H9 (cell line): ENCODE measurements around the gene PLSCR2. TPM values are rescaled to one million over a fixed set of nuclear protein-coding genes. Genes with fewer than 3 reads are reported as not detected.
"Not testable (repeated sequence)": the region's sequence is repeated elsewhere in the genome, so short reads cannot be mapped to it uniquely, and the experiment has no call there.

Experiments
- DNase-seq: peaks from one replicate; pipeline ENCODE4 v3.0.0-alpha.2; 2017
- H2AFZ ChIP-seq: one replicate; pipeline ENCODE4 v1.6.1; 2013; ENCODE audit warnings: mild to moderate bottlenecking, low read length, control low read depth, moderate library complexity
- H2AK5ac ChIP-seq: 2 replicates; pipeline ENCODE4 v1.6.1; 2013; ENCODE audit warnings: low read length, control low read depth, mixed read lengths; ENCODE audit not compliant: insufficient read length
- H2BK120ac ChIP-seq: one replicate; pipeline ENCODE4 v1.6.1; 2013; ENCODE audit warnings: low read depth, mild to moderate bottlenecking, low read length, control low read depth, inconsistent platforms; ENCODE audit not compliant: poor library complexity, severe bottlenecking
- H2BK12ac ChIP-seq: 2 replicates; pipeline ENCODE4 v1.6.1; 2013; ENCODE audit warnings: low read length, control low read depth, mixed read lengths, low read depth; ENCODE audit not compliant: insufficient read length
- H2BK15ac ChIP-seq: 2 replicates; pipeline ENCODE4 v1.6.1; 2013; ENCODE audit warnings: low read depth, low read length, control low read depth
- H2BK20ac ChIP-seq: one replicate; pipeline ENCODE4 v1.6.1; 2013; ENCODE audit warnings: low read depth, mild to moderate bottlenecking, low read length, control low read depth, inconsistent platforms; ENCODE audit not compliant: poor library complexity, severe bottlenecking
- H2BK5ac ChIP-seq: 2 replicates; pipeline ENCODE4 v1.6.1; 2013; ENCODE audit warnings: low read length, control low read depth, mixed read lengths; ENCODE audit not compliant: insufficient read length
- H3K14ac ChIP-seq: 2 replicates; pipeline ENCODE4 v1.6.1; 2013; ENCODE audit warnings: low read length, control low read depth; ENCODE audit not compliant: insufficient read depth
- H3K18ac ChIP-seq: 2 replicates; pipeline ENCODE4 v1.6.1; 2013; ENCODE audit warnings: low read depth, mild to moderate bottlenecking, mixed read lengths, low read length, control low read depth; ENCODE audit not compliant: insufficient read length
- H3K23ac ChIP-seq: 2 replicates; pipeline ENCODE4 v1.6.1; 2013; ENCODE audit warnings: low read length, control low read depth, mixed read lengths, low read depth; ENCODE audit not compliant: insufficient read length
- H3K23me2 ChIP-seq: 2 replicates; pipeline ENCODE4 v1.6.1; 2013; ENCODE audit warnings: low read depth, mild to moderate bottlenecking, mixed read lengths, low read length, control low read depth; ENCODE audit not compliant: insufficient read length, poor library complexity, severe bottlenecking
- H3K27ac ChIP-seq: 2 replicates; pipeline ENCODE4 v1.5.1; 2013; ENCODE audit warnings: low read length, control low read depth, mixed read lengths, low read depth; ENCODE audit not compliant: insufficient read length
- H3K27me3 ChIP-seq: 2 replicates; pipeline ENCODE4 v1.6.1; 2013; ENCODE audit warnings: low read length, control low read depth, inconsistent platforms; ENCODE audit not compliant: insufficient read depth
- H3K4ac ChIP-seq: 2 replicates; pipeline ENCODE4 v1.6.1; 2013; ENCODE audit warnings: low read depth, mild to moderate bottlenecking, control low read depth, inconsistent platforms, low read length, moderate library complexity
- H3K4me1 ChIP-seq: 2 replicates; pipeline ENCODE4 v1.6.1; 2013; ENCODE audit warnings: low read length, control low read depth, inconsistent platforms; ENCODE audit not compliant: insufficient read depth
- H3K4me2 ChIP-seq: 2 replicates; pipeline ENCODE4 v1.6.1; 2013; ENCODE audit warnings: low read length, control low read depth, mixed read lengths; ENCODE audit not compliant: insufficient read length, insufficient read depth
- H3K56ac ChIP-seq: 2 replicates; pipeline ENCODE4 v1.6.1; 2013; ENCODE audit warnings: low read depth, mild to moderate bottlenecking, mixed read lengths, low read length, control low read depth; ENCODE audit not compliant: insufficient read length
- H3K79me1 ChIP-seq: 2 replicates; pipeline ENCODE4 v1.6.1; 2013; ENCODE audit warnings: low read depth, mild to moderate bottlenecking, moderate library complexity, low read length, control low read depth, inconsistent platforms; ENCODE audit not compliant: insufficient read depth, poor library complexity, severe bottlenecking
- H3K79me2 ChIP-seq: 2 replicates; pipeline ENCODE4 v1.6.1; 2013; ENCODE audit warnings: low read length, control low read depth, inconsistent platforms; ENCODE audit not compliant: insufficient read depth
- H3K9ac ChIP-seq: 2 replicates; pipeline ENCODE4 v1.6.1; 2013; ENCODE audit warnings: low read length, control low read depth, mixed read lengths; ENCODE audit not compliant: insufficient read length; ENCODE audit errors: extremely low read depth
- H3K9me3 ChIP-seq: one replicate; pipeline ENCODE4 v1.6.1; 2013; ENCODE audit warnings: low read depth, low read length, inconsistent platforms; ENCODE audit not compliant: control insufficient read depth
- H3T11ph ChIP-seq: one replicate; pipeline ENCODE4 v1.6.1; 2013; ENCODE audit warnings: mild to moderate bottlenecking, low read length, control low read depth, inconsistent platforms
- H4K20me1 ChIP-seq: one replicate; pipeline ENCODE4 v1.6.1; 2013; ENCODE audit not compliant: control insufficient read depth, insufficient read length, insufficient read depth
- H4K5ac ChIP-seq: 2 replicates; pipeline ENCODE4 v1.6.1; 2013; ENCODE audit warnings: low read depth, mild to moderate bottlenecking, mixed read lengths, low read length, control low read depth; ENCODE audit not compliant: insufficient read length
- H4K8ac ChIP-seq: replicated peaks from 2 replicates; pipeline ENCODE4 v1.6.1; 2013; ENCODE audit warnings: low read length, control low read depth, mixed read lengths, low read depth; ENCODE audit not compliant: insufficient read length
- H4K91ac ChIP-seq: 2 replicates; pipeline ENCODE4 v1.6.1; 2013; ENCODE audit warnings: low read depth, mild to moderate bottlenecking, moderate library complexity, mixed read lengths, low read length, control low read depth; ENCODE audit not compliant: insufficient read length
- H3K27ac Mint-ChIP-seq, 3 experiments: 2 replicates in 2 of 3; 3 replicates in 1 of 3; pipeline ENCODE4 v1.8.0; 2020 to 2021; ENCODE audit warnings: mixed read lengths in 3 of 3, mild to moderate bottlenecking in 1 of 3, moderate library complexity in 1 of 3
- H3K27me3 Mint-ChIP-seq: 2 replicates; pipeline ENCODE4 v1.8.0; 2021; ENCODE audit warnings: low read depth, mild to moderate bottlenecking, moderate library complexity, mixed read lengths
- H3K36me3 Mint-ChIP-seq, 3 experiments: 2 replicates in 2 of 3; 3 replicates in 1 of 3; pipeline ENCODE4 v1.8.0; 2020 to 2021; ENCODE audit warnings: low read depth in 3 of 3, mixed read lengths in 3 of 3; ENCODE audit not compliant: insufficient read depth in 1 of 3
- H3K4me1 Mint-ChIP-seq, 2 experiments: 2 replicates each; pipeline ENCODE4 v1.8.0; 2020; ENCODE audit warnings: mixed read lengths in 2 of 2
- H3K4me3 Mint-ChIP-seq, 2 experiments: 2 replicates in 1 of 2; 3 replicates in 1 of 2; pipeline ENCODE4 v1.8.0; 2020 to 2021; ENCODE audit warnings: mild to moderate bottlenecking in 2 of 2, mixed read lengths in 2 of 2, moderate library complexity in 1 of 2
- H3K9me3 Mint-ChIP-seq, 2 experiments: 2 replicates in 1 of 2; 3 replicates in 1 of 2; pipeline ENCODE4 v1.8.0; 2020; ENCODE audit warnings: mild to moderate bottlenecking in 2 of 2, mixed read lengths in 2 of 2, moderate library complexity in 1 of 2
- CTCF ChIP-seq: fragments of 200-600 bp; sonication (generic); conservative IDR thresholded peaks from 3 replicates; pipeline ENCODE4 v1.8.0; 2021; ENCODE audit warnings: antibody characterized with exemption, mild to moderate bottlenecking
- WGBS: extraction: QIAGEN DNeasy Blood & Tissue Kit; methylation state at CpG from one replicate; pipeline ENCODE4 v1.1.7; 2013; ENCODE audit warnings: missing lambda C conversion rate, low lambda C conversion rate, mixed read lengths; ENCODE audit not compliant: insufficient read length; ENCODE audit errors: extremely low coverage; 5-methylcytosine and 5-hydroxymethylcytosine counted together
- total RNA-seq: library from RNA; stranded (reverse); gene quantifications from 2 replicates; pipeline ENCODE4 v1.2.1, GENCODE V29; 2021

Gene PLSCR2
- total RNA-seq, 1 experiment from 2014 or later: not detected

- Mint-ChIP-seq H3K4me3 (no peak overlapping the region), H3K9me3 (peaks cover 13 to 17% of the 10 kb centered on the region in 2 experiments), H3K36me3 (peaks cover 14 to 17% (median 15%) of the 10 kb centered on the region in 3 experiments), H3K27ac (no peak overlapping the region), H3K27me3 (no peaks in the 10 kb centered on the region), H3K4me1 (peaks cover 9 to 10% of the 10 kb centered on the region in 2 experiments)
- no peak overlapping the region for H2BK15ac ChIP-seq
- no peak overlapping the region for H2AFZ ChIP-seq
- H3T11ph ChIP-seq: no peak overlapping the region
- H2BK120ac ChIP-seq: no peak overlapping the region
- H2BK20ac ChIP-seq: no peak overlapping the region
- H3K14ac ChIP-seq: no peak overlapping the region
- no CpG with 5 or more reads among the region's 1 CpG for WGBS
- no peak for DNase-seq
- H3K4me1 ChIP-seq: no peaks in the 10 kb centered on the region
- H3K56ac ChIP-seq: no peak overlapping the region
- H4K8ac ChIP-seq: no peak overlapping the region
- H3K27me3 ChIP-seq: no peaks in the 10 kb centered on the region
- no peak overlapping the region for H4K5ac ChIP-seq
- no peaks in the 10 kb centered on the region for H3K79me1 ChIP-seq
- H2AK5ac ChIP-seq: no peak overlapping the region
- no peak overlapping the region for H2BK12ac ChIP-seq
- no peak overlapping the region for H3K4me2 ChIP-seq
- H2BK5ac ChIP-seq: no peak overlapping the region
- H4K91ac ChIP-seq: no peak overlapping the region
- H3K9me3 ChIP-seq: no peaks in the 10 kb centered on the region
- no peaks in the 10 kb centered on the region for H3K23me2 ChIP-seq
- no peak overlapping the region for H3K9ac ChIP-seq
- no peaks in the 10 kb centered on the region for H4K20me1 ChIP-seq
- TF ChIP-seq CTCF: no peak
- H3K4ac ChIP-seq: no peak overlapping the region
- no peak overlapping the region for H3K27ac ChIP-seq
- H3K23ac ChIP-seq: no peak overlapping the region
- H3K79me2 ChIP-seq: no peaks in the 10 kb centered on the region
- no peak overlapping the region for H3K18ac ChIP-seq
These were observed 55.4 kb downstream of the PLSCR2 start for GRCh38 chr3:146414010-146414409.

GRCh38 chr3:146412711-146413110, 56.6 kb downstream of the PLSCR2 start:
- H3K23me2 ChIP-seq, H3K9me3 ChIP-seq, H3K4me2 ChIP-seq, H3K9ac ChIP-seq, H2BK12ac ChIP-seq, H2AK5ac ChIP-seq, H4K8ac ChIP-seq, H3T11ph ChIP-seq, H2BK120ac ChIP-seq, H4K91ac ChIP-seq, H3K27ac Mint-ChIP-seq, H3K27me3 ChIP-seq, H3K14ac ChIP-seq, H4K20me1 ChIP-seq, H2BK15ac ChIP-seq, H3K4me1 ChIP-seq, H2AFZ ChIP-seq, H3K79me2 ChIP-seq, H3K79me1 ChIP-seq, H3K4me3 Mint-ChIP-seq, H3K23ac ChIP-seq, DNase-seq, H2BK5ac ChIP-seq, H4K5ac ChIP-seq, H2BK20ac ChIP-seq, H3K27ac ChIP-seq, H3K27me3 Mint-ChIP-seq, H3K56ac ChIP-seq, H3K4ac ChIP-seq, H3K18ac ChIP-seq: not testable (repeated sequence)
- peaks cover 14 to 18% (median 17%) of the 10 kb centered on the region in 3 experiments for H3K36me3 Mint-ChIP-seq
- no CpG with 5 or more reads among the region's 5 CpGs for WGBS
- H3K4me1 Mint-ChIP-seq: peaks cover 11 to 12% of the 10 kb centered on the region in 2 experiments
- peaks cover 13 to 17% of the 10 kb centered on the region in 2 experiments for H3K9me3 Mint-ChIP-seq
